HG03175 (cell line): ENCODE data around the gene C12orf56.

Experiments used
- ATAC-seq: cut with Tn5 transposase; IDR thresholded peaks from one replicate; pipeline ENCODE4 v1.9.1; 2021; ENCODE audit warnings: mild to moderate bottlenecking, moderate library complexity; ENCODE audit not compliant: unreplicated experiment

Gene C12orf56, protein sequence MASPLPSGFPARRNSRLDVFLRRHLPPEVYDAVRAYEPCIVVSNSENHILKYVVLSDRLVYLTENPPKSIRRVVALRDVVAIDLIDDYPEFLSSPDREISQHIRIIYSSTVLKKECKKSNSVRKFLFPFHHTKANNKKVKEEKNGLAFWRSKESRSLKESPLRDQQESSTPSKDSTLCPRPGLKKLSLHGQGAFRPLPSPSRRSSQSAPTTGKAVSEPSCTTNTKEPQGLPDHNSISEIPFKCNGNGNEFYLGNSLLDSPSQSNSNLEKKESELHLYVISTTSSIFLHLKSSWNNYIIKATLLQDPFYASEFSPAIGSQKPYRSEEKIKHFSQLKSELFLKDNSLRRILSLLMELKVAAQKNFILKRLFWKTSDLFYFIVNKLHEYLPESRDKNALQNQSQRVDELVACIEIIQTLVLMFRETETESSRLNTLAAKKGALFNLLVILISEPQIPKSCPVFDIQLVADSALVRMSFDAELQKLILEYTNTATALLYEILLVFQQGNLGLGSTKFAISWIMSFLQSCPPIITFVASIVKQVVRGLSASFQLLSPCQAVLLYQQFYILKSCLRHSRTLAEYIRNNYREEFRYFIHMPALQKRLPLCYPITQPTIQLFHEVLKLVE

DNA sequence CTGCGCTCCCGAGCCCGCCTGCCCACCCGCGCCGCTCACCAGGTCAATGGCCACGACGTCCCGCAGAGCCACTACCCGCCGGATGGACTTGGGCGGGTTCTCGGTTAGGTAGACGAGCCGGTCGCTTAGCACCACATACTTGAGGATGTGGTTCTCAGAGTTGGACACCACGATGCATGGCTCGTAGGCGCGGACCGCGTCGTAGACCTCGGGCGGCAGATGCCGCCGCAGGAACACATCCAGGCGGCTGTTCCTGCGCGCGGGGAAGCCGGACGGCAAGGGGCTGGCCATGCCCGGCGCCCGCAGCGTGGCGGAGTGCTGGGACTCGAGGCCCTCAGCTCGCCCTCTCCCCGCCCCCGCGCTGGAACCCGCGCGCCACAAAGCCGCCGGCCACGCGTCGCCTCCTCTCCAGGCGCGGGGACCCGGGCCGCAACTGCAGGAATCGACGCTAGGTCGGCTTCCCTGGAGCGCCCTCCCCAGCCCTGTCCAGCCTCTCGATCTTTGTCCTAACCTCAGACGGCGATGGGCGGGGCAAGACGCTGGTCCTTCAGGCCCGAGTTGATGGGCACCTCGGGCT, at the start of gene C12orf56:
Gene C12orf56, minus strand, starts transcription at position 484 of the 577 bp plus-strand sequence. Its CDS starts 193 bp downstream, at position 291.
- no peak for ATAC-seq

DNA sequence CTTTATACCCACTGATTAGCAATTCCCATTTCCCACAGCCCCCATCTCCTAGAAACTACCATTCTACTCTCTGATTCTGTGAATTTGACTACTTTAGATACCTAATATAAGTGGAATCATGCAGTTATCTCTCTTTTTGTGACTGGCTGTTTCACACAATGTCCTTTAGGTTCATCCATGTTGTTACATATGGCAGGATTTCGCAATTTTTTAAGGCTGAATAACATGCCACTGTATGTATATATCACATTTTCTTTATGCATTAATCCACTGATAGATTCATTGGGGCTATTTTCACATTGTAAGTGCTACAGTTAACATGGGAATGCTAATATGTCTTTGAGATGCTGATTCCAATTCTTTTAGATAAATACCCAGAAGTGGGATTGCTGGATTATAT, 49.5 kb upstream of the C12orf56 start:
- ATAC-seq: no peak

DNA sequence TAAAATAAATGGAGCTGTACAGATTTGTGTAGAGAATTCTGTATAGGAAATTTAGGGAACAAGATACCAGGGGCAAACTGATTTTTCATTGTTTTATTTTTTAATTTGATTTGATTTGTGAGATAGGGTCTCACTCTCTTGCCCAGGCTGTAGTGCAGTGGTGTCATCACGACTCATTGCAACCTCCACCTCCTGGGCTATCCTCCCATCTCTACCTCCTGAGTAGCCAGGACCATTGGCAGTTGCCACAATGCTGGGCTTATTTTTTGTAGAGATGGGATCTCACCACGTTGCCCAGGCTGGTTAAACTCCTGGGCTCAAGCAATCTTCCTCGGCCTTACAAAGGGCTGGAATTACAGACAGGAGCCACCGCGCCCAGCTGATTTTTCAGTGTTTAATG, 43.4 kb upstream of the C12orf56 start:
- ATAC-seq: no peak

DNA sequence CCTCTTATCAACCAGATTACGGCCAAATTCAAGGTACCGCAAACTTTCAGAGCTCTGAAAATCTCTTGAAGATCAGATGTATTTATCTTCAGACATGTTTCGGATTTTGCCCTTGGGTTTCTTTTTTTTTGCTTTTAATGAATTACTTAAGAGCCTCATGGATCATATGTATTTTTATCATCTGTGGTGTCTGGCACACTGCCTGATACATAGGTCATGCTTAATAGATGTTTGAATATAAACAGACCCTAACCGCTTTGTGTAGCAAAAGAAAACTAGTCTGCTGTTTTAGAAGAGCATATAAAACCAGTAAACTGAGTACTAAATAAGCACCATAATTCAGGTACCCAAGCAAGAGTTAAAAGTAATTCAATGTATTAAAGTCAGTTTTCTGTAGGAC, 41.2 kb upstream of the C12orf56 start:
- ATAC-seq: no peak

DNA sequence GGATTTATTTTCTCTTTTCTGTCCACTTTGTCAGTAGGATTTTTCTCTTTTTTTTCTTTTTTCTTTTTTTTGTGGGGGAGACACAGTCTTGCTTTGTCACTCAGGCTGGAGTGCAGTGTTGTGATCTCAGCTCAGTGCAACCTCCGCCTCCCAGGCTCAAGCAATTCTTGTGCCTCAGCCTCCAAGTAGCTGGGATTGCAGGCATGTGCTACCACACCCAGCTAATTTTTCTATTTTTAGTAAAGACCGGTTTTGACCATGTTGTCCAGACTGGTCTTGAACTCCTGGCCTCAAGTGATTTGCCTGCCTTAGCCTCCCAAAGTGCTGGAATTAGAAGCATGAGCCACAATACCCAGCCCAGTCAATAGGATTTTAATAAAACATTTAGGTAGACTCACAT, 40.3 kb upstream of the C12orf56 start:
- ATAC-seq: no peak

DNA sequence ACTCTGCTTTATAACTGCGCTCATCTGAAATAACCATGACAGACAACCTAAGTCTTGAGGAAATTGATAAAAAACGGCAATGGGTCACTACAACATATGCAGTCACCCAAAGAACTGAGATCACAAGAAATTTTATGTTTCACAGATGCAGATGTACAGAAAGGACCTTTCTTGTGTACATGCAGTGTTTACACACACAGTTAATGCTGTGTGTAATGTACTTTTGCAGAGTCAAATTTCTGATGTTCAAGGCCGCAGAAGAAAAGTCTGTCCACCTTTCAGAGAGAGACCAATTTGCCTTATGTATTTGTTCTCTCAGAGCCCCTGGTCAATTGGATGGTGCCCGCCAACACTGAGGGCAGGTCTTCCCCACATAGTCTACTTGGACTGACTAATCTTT, 38.4 kb upstream of the C12orf56 start:
- ATAC-seq: no peak

DNA sequence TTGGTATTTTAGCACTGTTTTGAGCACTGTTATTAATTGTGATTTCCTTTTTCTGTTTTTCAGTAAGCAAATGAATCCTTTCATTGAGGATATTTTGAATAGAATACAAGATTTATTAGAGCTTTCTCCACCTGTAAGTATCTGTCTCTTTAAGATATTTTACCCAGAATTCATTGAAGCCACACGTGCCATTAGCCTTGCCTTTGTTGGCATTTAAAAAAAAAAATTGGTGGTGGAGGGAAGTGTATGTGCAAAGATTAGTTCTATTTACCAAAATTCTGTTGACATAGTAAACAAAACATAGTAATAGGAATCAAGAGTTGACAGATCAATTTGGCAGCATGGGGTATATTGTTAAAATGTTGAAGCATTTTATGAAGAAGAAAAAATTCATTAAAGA, 37.4 kb upstream of the C12orf56 start:
- ATAC-seq: no peak

DNA sequence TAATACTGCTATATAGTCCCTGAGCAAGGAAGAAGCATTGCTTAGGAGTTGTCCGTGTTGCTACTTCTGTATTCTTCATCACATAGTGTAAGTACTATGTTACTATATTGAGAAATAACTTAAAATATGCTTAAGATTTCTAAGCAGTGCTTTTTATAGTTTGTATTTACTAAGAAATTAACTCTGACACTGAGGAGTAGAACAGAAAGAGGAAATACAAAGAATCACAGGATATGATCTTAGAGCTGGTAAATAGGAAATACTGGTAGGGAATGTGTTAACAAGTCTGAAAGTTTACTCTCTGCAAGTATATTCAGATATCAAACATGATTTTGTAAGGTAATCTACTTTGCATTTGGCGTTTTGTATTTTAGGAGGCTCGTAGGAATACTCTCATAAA, 29.1 kb upstream of the C12orf56 start:
- no peak for ATAC-seq

DNA sequence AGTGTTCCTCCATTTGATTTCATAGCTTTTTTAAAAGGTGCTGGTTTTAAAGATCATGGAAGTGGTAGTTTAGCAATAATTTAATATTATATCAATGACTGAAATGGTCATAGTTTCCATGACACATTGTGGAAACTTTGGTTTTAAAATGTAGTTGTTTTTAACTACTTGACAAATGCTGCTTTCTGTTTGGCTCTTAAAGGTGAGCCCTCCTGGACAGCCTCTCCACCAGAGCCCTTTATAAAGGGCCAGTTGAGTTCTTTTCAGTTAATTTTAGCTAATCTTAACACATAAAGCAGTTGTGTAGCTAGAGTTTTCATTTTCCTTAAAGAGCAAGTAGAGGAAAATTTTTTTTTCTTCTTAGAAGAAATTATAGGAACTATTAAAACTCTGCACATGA, 27.7 kb upstream of the C12orf56 start:
- ATAC-seq: no peak

DNA sequence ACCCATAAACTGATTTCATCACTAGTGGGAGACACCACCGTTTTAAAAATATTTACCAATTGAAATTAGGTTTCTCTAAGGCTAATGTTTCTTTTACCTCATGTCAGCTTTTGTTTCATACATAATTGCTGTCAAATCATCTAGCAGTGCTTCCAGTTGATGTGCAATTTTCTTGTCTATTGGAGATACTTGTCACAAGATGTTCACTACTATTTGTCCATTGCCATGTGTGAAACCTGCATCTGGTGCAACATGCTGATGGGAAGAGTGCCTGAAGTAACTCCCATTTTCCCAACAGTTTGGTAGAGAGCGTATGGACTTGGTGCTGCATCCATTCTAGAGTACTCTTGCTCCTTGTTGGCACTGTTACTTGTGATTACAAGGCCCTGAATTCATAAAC, 23.3 kb upstream of the C12orf56 start:
- ATAC-seq: no peak

DNA sequence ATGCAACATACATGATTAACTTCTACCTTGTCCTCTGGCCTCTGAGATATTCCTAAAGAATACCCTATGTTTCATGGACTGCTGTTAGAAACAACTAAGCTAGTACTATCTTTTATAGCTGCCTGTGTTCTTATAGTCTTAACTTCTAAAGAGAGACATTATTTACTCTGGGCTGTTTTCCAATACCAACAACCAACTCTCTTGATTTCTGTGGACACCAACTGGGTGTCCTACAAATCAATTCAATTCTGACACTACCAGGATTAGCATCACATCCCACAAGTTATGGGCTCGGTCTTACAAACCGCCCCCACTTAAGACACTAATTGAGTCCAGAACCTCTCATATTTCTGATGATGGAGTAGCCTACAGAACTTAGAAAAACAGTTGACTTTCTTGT, 21.9 kb upstream of the C12orf56 start:
- ATAC-seq: no peak

DNA sequence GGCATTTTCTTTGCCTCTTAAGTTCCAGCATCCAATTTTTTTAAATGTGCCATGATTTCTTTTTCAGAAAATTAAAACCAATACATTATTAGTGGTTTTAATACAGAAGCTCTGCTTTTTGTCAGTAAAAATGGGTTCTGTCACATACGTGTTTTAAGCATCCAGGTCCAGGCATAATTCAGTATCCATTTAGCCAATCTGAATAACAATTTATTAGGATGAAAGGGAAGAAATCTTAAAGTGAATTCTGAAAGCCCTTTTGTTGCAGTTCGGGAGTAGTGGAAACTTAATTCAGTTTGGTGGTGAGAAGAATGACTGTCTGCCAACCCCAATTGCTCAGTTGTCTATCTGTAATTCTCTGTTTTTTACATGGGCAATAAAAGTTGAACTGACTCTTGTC, 20.9 kb upstream of the C12orf56 start:
- ATAC-seq: no peak

DNA sequence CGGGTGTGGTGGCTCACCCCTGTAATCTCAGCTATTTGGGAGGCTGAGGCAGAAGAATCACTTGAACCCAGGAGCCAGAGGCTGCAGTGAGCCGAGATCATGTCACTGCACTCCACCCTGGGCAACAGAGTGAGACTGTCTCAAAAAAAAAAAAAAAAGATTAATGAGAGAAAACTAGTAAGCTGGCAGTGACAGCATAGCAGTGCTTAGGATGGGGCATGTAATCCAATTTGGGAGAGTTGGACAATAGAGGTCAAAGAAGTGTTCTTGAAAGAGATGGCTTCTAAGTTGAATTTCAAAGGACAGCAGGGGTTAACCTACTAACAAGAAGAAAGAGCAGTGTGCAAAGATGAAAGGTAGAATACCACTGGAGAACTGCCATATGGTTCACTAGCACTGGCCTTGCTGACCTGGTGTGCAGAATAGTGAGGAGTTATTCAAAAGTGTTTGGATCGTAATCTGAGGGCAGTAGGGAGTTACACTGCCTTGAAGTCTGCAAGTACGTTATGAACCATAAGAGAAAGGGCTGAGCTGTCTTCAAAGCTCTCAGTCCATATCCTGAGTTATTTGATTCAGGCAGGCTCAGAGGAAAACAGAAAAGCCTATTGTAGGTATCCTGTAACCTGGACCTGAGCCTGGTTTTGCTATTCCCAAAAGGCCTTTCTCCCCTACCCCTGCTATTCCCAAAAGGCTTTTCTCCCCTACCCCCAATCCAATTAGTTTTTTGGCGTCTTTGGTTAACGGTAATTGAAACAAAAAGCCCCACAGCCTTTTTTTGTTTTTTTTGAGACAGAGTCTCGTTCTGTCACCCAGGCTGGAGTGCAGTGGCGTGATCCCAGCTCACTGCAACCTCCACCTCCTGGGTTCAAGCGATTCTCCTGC, 17.0 kb upstream of the C12orf56 start:
- no peak for ATAC-seq

DNA sequence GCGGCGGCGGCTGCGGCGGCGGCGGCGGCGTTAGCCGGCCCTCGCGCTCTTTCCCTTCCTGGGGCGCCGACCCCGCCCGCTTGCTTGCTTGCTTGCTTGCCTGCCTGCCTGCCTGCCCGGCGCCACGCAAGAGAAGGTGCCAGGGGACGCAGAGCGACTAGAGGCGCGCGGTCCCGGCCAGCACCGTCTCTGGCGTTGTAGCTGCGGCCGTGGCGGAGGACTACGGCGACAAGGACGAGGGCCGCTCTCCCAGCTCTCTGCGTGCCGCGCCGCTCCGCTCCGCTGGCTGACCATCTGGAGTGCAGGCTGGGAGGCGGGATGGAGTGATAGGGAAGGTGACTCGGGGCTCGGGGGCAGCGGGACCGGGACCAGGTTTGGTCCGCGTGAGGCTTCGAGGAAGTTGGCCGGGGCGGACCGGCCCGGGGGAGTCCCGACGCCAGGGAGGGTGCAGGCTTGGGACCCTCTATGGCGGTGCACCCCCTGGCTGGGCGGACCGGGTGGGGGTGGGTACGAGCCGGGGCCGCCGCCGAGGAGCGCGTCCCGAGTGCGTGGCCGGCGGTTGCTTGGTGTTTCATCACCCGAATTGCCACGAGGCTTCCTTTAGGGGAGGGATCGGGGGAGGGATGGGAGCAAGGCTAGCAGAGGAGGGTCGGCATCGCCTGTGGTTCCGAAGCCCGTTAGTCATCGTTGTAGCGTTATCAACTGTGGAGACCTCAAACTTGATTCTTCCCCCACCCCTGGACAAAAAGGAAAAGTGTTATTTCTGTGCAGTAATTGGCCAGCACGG, 14.1 kb upstream of the C12orf56 start:
- peak; percentile 26 for ATAC-seq

DNA sequence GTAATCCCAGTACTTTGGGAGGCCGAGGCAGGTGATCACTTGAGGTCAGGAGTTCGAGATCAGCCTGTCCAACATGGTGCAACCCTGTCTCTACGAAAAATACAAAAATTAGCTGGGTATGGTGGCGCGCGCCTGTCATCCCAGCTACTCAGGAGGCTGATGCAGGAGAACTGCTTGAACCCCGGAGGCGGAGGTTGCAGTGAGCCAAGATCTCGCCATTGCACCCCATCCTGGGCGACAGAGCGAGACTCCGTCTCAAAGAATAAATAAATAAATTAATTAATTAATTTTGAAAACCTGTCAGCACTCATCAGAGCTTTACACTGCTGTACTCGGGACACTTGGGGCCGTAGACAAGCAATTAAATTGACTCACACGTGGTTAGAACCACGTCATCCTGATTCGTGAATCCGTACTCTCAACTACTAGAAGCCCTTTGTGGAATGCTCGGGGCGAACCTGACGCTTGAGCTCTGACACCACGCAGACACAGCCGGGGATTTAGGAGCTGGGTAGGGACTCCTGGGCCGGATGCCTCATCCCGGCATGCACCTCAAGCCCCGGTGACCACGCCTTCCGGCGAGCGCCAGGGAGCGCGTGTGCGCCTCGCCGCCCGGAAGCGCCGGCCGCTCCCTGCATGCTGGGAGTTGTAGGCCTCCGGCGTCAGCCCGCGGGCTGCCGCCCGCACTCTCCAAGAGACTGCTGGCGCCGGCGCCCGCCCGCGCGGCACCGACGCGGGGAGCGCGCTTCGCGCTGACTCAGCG, 13.3 kb upstream of the C12orf56 start, which contains the start of gene XPOT:
Gene XPOT, plus strand, starts transcription at position 686 of the 763 bp plus-strand sequence. CDS start 5,644 bp downstream, outside the sequence.
- peak; percentile 90 for ATAC-seq

DNA sequence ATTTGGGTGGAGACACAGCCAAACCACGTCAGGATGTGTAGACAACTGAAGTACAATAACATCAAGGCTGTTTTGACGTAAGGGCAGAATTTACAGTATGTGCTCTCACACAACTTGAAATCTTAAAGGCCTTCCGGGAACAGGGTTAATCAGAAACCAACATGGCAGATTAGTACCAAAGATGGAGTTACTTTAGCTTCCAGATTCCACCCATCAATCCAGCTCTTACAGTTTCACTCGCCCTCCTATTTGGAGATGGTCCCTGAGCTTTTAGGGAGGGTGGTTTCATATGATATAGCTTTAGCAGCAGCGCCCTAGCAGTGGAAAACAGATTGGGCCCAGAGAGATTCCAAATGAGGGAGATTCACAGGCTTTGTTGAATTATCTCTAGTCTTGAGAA, 11.6 kb upstream of the C12orf56 start:
- no peak for ATAC-seq

DNA sequence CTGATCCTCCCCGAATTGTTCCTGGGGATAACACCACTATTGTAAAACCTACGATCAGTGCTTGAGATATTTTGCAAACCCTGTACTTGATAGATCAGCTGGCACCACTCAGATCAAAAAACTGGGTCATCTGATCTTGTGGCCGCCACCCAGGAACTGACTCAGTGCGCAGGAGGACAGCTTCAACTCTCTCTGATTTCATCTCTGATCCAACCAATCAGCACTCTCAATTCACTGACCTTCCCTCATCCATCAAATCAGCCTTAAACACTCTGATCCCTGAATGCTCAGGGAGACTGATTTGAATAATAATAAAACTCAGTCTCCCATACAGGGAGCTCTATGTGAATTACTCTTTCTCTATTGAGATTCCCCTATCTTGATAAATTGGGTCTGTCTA, 9.5 kb upstream of the C12orf56 start:
- no peak for ATAC-seq

DNA sequence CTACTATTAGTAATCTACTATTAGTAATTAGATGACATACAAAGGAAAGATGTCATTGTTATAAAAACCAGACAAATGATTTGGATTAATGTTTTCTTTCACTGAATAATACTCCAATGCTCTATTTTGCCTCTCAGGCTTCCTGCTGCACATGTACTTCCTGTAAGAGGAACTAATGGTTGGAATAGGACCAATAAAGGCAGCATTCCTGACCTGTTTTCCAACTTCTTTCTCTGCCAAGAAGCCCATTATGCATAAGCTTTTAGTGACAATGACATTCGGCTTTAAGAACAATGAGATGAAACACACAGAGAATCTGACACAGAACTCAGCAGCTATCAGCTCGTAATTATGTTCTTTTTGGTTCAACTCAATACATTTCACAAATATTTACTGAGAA, 5.2 kb upstream of the C12orf56 start:
- no peak for ATAC-seq

DNA sequence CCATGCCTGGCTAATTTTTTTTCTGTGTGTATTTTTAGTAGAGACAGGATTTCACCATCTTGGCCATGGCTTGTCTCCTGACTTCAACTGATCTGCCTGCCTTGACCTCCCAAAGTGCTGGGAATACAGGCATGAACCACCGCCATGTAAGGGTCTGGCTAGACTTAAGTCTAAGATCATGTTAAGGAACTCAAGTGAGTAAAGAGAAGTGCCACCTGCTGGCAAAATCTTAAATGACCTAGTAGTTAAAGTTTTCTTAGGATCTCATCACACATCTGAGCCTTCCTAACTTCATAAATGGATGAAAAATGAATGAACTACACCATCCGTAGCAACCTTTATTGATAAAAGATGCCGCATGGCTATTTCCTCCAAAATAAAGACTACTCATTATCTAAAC, 1.7 kb upstream of the C12orf56 start:
- ATAC-seq: peak; percentile 57

DNA sequence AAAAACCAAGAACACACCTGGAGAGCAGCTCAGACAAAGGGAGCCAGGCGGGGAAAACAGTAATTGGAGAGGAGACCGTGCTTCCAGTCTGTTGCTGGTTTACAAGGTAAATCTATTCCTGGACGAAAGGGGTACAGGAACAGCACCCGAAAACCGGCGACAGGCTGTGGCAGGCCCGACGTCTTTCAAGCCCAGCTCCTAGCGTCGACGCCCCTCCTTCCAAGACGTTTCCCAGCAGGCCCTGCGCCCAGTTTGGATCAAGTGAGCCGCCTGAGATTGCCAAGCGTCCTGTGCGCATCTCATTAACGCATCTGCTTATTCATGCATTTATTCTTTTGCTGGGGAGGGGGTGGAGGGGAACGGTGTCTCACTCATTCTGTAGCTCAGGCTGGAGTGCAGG, 1.4 kb downstream of the C12orf56 start:
- no peak for ATAC-seq
